HK-2 (cell line): ENCODE results near the gene SIK1.

Experiments used
- DNase-seq: peaks from one replicate; pipeline ENCODE4 v3.0.0-alpha.2; 2018; ENCODE audit not compliant: unreplicated experiment

SIK1 gene

GRCh38 chr21:43367296-43367695 lies 59.6 kb downstream of the SIK1 start:
- no peak for DNase-seq

GRCh38 chr21:43366656-43367055 lies 60.3 kb downstream of the SIK1 start:
- DNase-seq = no peak

GRCh38 chr21:43365611-43366426 lies 61.1 kb downstream of the SIK1 start:
- DNase-seq = no peak

- DNase-seq = no peak
These were observed 62.0 kb downstream of the SIK1 start for GRCh38 chr21:43364851-43365424.
